Suprapubic skin (tissue), 4 donors: ENCODE results near the gene DMRTB1. TPM values are rescaled to one million over a fixed set of nuclear protein-coding genes. Genes with fewer than 3 reads are reported as not detected.

Source experiments
- DNase-seq, 2 donors: peaks; one replicate each; pipeline ENCODE4 v3.0.0-alpha.2; 2019; ENCODE audit warnings: low spot score in 2 of 2
- H3K27ac ChIP-seq: fragments of 200-600 bp; sonication (generic); one replicate; pipeline ENCODE4 v1.5.1; 2019
- H3K27me3 ChIP-seq: fragments of 200-600 bp; sonication (generic); one replicate; pipeline ENCODE4 v1.5.1; 2019
- H3K36me3 ChIP-seq: fragments of 200-600 bp; sonication (generic); one replicate; pipeline ENCODE4 v1.5.1; 2019
- H3K4me1 ChIP-seq: fragments of 200-600 bp; sonication (generic); one replicate; pipeline ENCODE4 v1.5.1; 2019
- H3K4me3 ChIP-seq: fragments of 200-600 bp; sonication (generic); one replicate; pipeline ENCODE4 v1.5.1; 2019; ENCODE audit warnings: mild to moderate bottlenecking
- H3K9me3 ChIP-seq: fragments of 200-600 bp; sonication (generic); one replicate; pipeline ENCODE4 v1.5.1; 2019
- EP300 ChIP-seq: sonication (generic); formaldehyde crosslinking; IDR thresholded peaks from one replicate; pipeline ENCODE4 v1.6.1; 2017; ENCODE audit warnings: antibody characterized with exemption
- POLR2A ChIP-seq, 2 donors: fragments of 450-650 bp; IDR thresholded peaks; one replicate each; pipeline ENCODE4 v1.6.1; 2017; ENCODE audit warnings: antibody characterized with exemption in 2 of 2, mild to moderate bottlenecking in 2 of 2, moderate library complexity in 2 of 2
- POLR2AphosphoS5 ChIP-seq, 3 donors: sonication (generic); formaldehyde crosslinking; IDR thresholded peaks; one replicate each; pipeline ENCODE4 v1.6.1; 2017; ENCODE audit warnings: antibody characterized with exemption in 3 of 3
- WGBS: methylation state at CpG from one replicate; pipeline ENCODE4 v1.1.5; 2018; 5-methylcytosine and 5-hydroxymethylcytosine counted together
- total RNA-seq, 4 donors: library from RNA; depleted of rRNA; stranded (reverse); fragments of >200 nt; gene quantifications; one replicate each; pipeline ENCODE4 v1.1.0, GENCODE V29; 2016
- TF ChIP-seq, protein P1 (sequence below), 2 donors: fragments of 200-600 bp in 1 of 2; fragments of 450-650 bp in 1 of 2; sonication (generic) in 1 of 2; IDR thresholded peaks; one replicate each; pipeline ENCODE4 v1.5.1; 2016 to 2019; ENCODE audit warnings: antibody characterized with exemption in 2 of 2, mild to moderate bottlenecking in 1 of 2, moderate library complexity in 1 of 2

DMRTB1 gene
- total RNA-seq, 4 donors from 2014 or later, result not detected

DNA sequence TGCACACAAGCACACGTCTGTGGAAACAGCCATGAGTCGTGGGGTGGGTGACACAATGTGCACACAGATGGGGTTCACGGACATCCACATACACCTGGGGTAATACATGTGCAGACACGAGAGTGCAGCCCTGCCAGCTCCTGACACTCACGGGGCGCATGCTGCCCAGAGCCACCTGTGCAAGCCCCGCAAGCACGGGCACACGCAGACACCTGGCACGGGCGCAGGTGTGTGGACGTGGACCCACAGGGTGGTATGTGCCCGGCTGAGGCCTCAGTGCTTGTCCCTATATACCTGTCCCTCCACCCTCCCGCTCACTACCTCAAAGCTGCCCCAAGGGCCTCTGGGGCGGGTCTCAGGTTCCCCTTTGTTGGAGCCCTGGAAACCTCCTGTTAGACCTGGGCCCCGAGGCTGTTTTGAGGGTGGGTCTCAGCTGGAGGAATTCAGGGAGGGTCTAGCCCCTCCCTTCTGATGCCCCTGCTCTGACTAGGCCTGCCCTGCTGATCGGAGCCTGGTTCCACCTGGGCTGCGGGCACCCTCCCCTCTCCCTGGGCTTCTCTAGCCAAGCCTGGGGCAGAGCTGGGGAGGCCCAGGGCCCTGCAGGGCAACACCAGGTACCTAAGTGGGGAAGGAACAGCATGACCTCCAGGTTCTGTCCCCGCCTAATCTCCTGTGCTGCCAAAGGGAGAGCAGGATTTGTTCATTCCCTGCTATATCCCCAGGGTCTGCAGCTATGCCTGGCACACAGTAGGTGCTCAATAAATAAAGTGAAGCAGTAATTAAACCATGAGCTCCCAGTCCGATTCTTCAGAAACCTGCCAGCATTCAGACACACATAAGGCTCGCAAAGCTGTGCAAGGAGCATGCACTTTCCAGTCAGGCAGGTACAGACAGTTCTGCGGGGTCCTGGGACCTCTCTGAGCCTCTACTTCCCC, 49.1 kb downstream of the DMRTB1 start:
- WGBS, result 70% methylated on average over 16 of the region's 22 CpGs
- Histone ChIP-seq H3K9me3 (no peaks in the 10 kb centered on the region), H3K4me1 (peaks cover 7% of the 10 kb centered on the region), H3K27ac (no peak overlapping the region), H3K4me3 (peak overlapping the region; percentile 10), H3K36me3 (no peaks in the 10 kb centered on the region), H3K27me3 (no peaks in the 10 kb centered on the region)
- no peak for DNase-seq
- no peak for TF ChIP-seq EP300
- no peak for TF ChIP-seq POLR2A (IDR thresholded peaks at IDR 0.05)

GRCh38 chr1:53508991-53509666, 49.9 kb downstream of the DMRTB1 start:
- Histone ChIP-seq H3K27ac (no peak overlapping the region), H3K4me1 (peaks cover 7% of the 10 kb centered on the region), H3K9me3 (no peaks in the 10 kb centered on the region), H3K36me3 (no peaks in the 10 kb centered on the region), H3K27me3 (no peaks in the 10 kb centered on the region), H3K4me3 (peak overlapping the region; percentile 10)
- 47% methylated on average over 13 of the region's 23 CpGs for WGBS
- DNase-seq, result no peak
- TF ChIP-seq EP300 (no peak), POLR2A (IDR thresholded peaks at IDR 0.05) (no peak), POLR2AphosphoS5 (IDR thresholded peaks at IDR 0.05) (no peak)
- TF ChIP-seq, protein P1, sequence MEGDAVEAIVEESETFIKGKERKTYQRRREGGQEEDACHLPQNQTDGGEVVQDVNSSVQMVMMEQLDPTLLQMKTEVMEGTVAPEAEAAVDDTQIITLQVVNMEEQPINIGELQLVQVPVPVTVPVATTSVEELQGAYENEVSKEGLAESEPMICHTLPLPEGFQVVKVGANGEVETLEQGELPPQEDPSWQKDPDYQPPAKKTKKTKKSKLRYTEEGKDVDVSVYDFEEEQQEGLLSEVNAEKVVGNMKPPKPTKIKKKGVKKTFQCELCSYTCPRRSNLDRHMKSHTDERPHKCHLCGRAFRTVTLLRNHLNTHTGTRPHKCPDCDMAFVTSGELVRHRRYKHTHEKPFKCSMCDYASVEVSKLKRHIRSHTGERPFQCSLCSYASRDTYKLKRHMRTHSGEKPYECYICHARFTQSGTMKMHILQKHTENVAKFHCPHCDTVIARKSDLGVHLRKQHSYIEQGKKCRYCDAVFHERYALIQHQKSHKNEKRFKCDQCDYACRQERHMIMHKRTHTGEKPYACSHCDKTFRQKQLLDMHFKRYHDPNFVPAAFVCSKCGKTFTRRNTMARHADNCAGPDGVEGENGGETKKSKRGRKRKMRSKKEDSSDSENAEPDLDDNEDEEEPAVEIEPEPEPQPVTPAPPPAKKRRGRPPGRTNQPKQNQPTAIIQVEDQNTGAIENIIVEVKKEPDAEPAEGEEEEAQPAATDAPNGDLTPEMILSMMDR (IDR thresholded peaks at IDR 0.05), result no peak

DNA sequence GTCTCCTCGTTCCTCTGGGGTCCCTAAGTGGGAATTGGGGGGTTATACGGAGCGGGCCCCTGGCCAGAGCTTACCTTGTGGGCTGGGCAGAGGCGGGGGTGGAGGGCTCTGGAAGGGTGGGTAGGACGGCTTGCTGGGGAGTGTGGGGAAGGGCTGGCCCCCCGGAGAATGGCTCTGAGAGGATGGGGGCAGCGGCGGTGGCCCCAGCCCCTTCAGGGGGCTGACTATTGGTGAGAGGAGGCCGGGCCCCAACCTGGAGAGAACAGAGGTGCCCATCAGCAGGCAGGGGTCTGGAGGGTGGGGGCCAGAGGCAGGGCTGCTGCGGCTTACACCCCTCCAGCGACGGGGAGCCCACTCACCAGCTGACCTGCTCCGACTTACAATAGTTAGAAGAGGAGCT, 50.6 kb downstream of the DMRTB1 start:
- WGBS, result 88% methylated on average over 11 of the region's 13 CpGs
- Histone ChIP-seq H3K36me3 (no peaks in the 10 kb centered on the region), H3K27me3 (no peaks in the 10 kb centered on the region), H3K27ac (no peak overlapping the region), H3K4me1 (peaks cover 7% of the 10 kb centered on the region), H3K4me3 (no peak overlapping the region), H3K9me3 (no peaks in the 10 kb centered on the region)
- TF ChIP-seq POLR2A (IDR thresholded peaks at IDR 0.05) (no peak), POLR2AphosphoS5 (IDR thresholded peaks at IDR 0.05) (no peak), EP300 (no peak)
- TF ChIP-seq, protein P1 (IDR thresholded peaks at IDR 0.05), result no peak
- no peak for DNase-seq

DNA sequence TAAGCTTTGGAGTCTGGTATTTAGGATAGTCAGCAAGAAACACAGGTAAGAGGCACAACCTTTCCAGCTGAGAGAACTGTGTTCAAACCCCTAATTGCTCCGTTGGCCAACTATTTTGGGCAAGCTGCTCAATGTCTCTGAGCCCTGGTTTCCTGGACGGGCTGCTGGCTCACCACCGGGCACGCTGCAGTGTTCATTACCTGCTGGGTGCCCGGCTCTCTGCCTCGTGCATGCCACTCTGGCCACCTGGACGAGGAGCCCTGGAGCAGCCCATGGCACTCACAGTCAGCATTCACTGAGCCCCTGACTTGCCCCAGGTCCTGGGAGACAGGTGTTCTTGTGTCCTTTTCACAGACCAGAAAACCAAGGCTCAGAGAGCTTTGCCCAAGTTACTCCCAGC, 51.0 kb downstream of the DMRTB1 start:
- DNase-seq, result no peak
- no peaks in the 10 kb centered on the region for H3K9me3 ChIP-seq
- 89% methylated on average over 7 of the region's 7 CpGs for WGBS
- H3K27ac ChIP-seq, result no peak overlapping the region
- H3K27me3 ChIP-seq, result no peaks in the 10 kb centered on the region
- H3K4me3 ChIP-seq, result no peak overlapping the region
- H3K36me3 ChIP-seq, result no peaks in the 10 kb centered on the region
- TF ChIP-seq POLR2AphosphoS5 (IDR thresholded peaks at IDR 0.05) (no peak), EP300 (no peak), POLR2A (IDR thresholded peaks at IDR 0.05) (no peak)
- TF ChIP-seq, protein P1 (IDR thresholded peaks at IDR 0.05), result no peak
- peaks cover 7% of the 10 kb centered on the region for H3K4me1 ChIP-seq

GRCh38 chr1:53511323-53511932, 52.2 kb downstream of the DMRTB1 start:
- Histone ChIP-seq H3K4me1 (peaks cover 7% of the 10 kb centered on the region), H3K9me3 (no peaks in the 10 kb centered on the region), H3K36me3 (no peaks in the 10 kb centered on the region), H3K27ac (no peak overlapping the region), H3K27me3 (no peaks in the 10 kb centered on the region), H3K4me3 (no peak overlapping the region)
- no peak for DNase-seq
- TF ChIP-seq, protein P1 (IDR thresholded peaks at IDR 0.05), result no peak
- no peak for TF ChIP-seq EP300
- 83% methylated on average over 12 of the region's 13 CpGs for WGBS
